GM23338 (cell line): ENCODE results near the gene OR2V2. TPM values are rescaled to one million over a fixed set of nuclear protein-coding genes. Genes with fewer than 3 reads are reported as not detected.
A peak's percentile ranks its signal among the peaks of the same experiment; 100 is the strongest.

Experiments
- ATAC-seq: fragments of 200-7000 bp; cut with Tn5 transposase; 3 replicates; pipeline ENCODE4 v1.9.1; 2020
- DNase-seq: peaks from one replicate; pipeline ENCODE4 v3.0.0-alpha.2; 2015; ENCODE audit warnings: low spot score
- H2AFZ ChIP-seq: fragments of 200-600 bp; sonication (generic); 2 replicates; pipeline ENCODE4 v1.8.0; 2016; ENCODE audit warnings: antibody characterized with exemption, mild to moderate bottlenecking, moderate library complexity
- H3F3A ChIP-seq: fragments of 200-600 bp; sonication (generic); replicated peaks from 2 replicates; pipeline ENCODE4 v1.8.0; 2017; ENCODE audit warnings: antibody characterized with exemption, mixed run types, low read depth
- H3K27ac ChIP-seq: fragments of 200-600 bp; sonication (generic); 2 replicates; pipeline ENCODE4 v1.6.1; 2016; ENCODE audit warnings: low read depth
- H3K27me3 ChIP-seq: fragments of 200-600 bp; sonication (generic); 2 replicates; pipeline ENCODE4 v1.8.0; 2016; ENCODE audit warnings: mild to moderate bottlenecking, mixed run types, moderate library complexity; ENCODE audit not compliant: insufficient read depth
- H3K36me3 ChIP-seq: fragments of 200-600 bp; sonication (generic); 2 replicates; pipeline ENCODE4 v1.8.0; 2016; ENCODE audit warnings: mild to moderate bottlenecking; ENCODE audit not compliant: insufficient read depth
- H3K4me1 ChIP-seq: fragments of 200-600 bp; sonication (generic); 2 replicates; pipeline ENCODE4 v1.8.0; 2016; ENCODE audit warnings: mild to moderate bottlenecking, moderate library complexity; ENCODE audit not compliant: insufficient read depth
- H3K4me2 ChIP-seq: fragments of 200-600 bp; sonication (generic); 2 replicates; pipeline ENCODE4 v1.7.1; 2017; ENCODE audit warnings: mixed run types
- H3K4me3 ChIP-seq: fragments of 200-600 bp; sonication (generic); 2 replicates; pipeline ENCODE4 v1.6.1; 2016; ENCODE audit warnings: mixed run types
- H3K79me2 ChIP-seq: fragments of 200-600 bp; sonication (generic); replicated peaks from 2 replicates; pipeline ENCODE4 v1.8.0; 2017; ENCODE audit warnings: mild to moderate bottlenecking; ENCODE audit not compliant: insufficient read depth
- H3K9me2 ChIP-seq: fragments of 200-600 bp; sonication (generic); 2 replicates; pipeline ENCODE4 v1.8.0; 2017; ENCODE audit not compliant: insufficient read depth
- H4K20me1 ChIP-seq: fragments of 200-600 bp; sonication (generic); replicated peaks from 2 replicates; pipeline ENCODE4 v1.8.0; 2017; ENCODE audit warnings: mild to moderate bottlenecking; ENCODE audit not compliant: insufficient read depth
- H3K27ac Mint-ChIP-seq: 2 replicates; pipeline ENCODE4 v1.8.0; 2020; ENCODE audit warnings: inconsistent platforms, mild to moderate bottlenecking, moderate library complexity, mixed read lengths
- H3K27me3 Mint-ChIP-seq: 3 replicates; pipeline ENCODE4 v1.8.0; 2022; ENCODE audit warnings: low read depth, mild to moderate bottlenecking, moderate library complexity, mixed read lengths, inconsistent platforms; ENCODE audit not compliant: insufficient read depth, poor library complexity
- H3K36me3 Mint-ChIP-seq: 3 replicates; pipeline ENCODE4 v1.8.0; 2021; ENCODE audit warnings: low read depth, mild to moderate bottlenecking, inconsistent platforms, moderate library complexity, mixed read lengths
- H3K4me1 Mint-ChIP-seq: 3 replicates; pipeline ENCODE4 v1.8.0; 2020; ENCODE audit warnings: mild to moderate bottlenecking, inconsistent platforms, mixed read lengths
- H3K4me3 Mint-ChIP-seq: 3 replicates; pipeline ENCODE4 v1.8.0; 2021; ENCODE audit warnings: moderate library complexity, mild to moderate bottlenecking, inconsistent platforms, mixed read lengths
- H3K9me3 Mint-ChIP-seq: 3 replicates; pipeline ENCODE4 v1.8.0; 2020; ENCODE audit warnings: moderate library complexity, mild to moderate bottlenecking, inconsistent platforms, mixed read lengths
- CREB1 ChIP-seq: fragments of 250-450 bp; sonication (Bioruptor Pico); IDR thresholded peaks from 2 replicates; pipeline ENCODE4 v1.5.0; 2020; ENCODE audit warnings: low read depth, mild to moderate bottlenecking, moderate library complexity
- CTCF ChIP-seq, 2 experiments: fragments of 200-600 bp in 1 of 2; sonication (generic) in 1 of 2; conservative IDR thresholded peaks; 2 replicates each; pipeline versions ENCODE4 v1.5.1 to v1.6.1; 2016 to 2017; ENCODE audit warnings: antibody characterized with exemption in 2 of 2, low read depth in 2 of 2, mild to moderate bottlenecking in 2 of 2, moderate library complexity in 1 of 2
- EZH2 ChIP-seq: fragments of 200-600 bp; sonication (generic); IDR thresholded peaks from one replicate; pipeline ENCODE4 v1.8.0; 2017; ENCODE audit warnings: antibody characterized with exemption, mild to moderate bottlenecking, low read depth; ENCODE audit not compliant: unreplicated experiment
- POLR2AphosphoS5 ChIP-seq: IDR thresholded peaks from 2 replicates; pipeline ENCODE4 v1.6.1; 2016; ENCODE audit warnings: antibody characterized with exemption, low read depth
- REST ChIP-seq: IDR thresholded peaks from one replicate; pipeline ENCODE4 v1.6.1; 2018; ENCODE audit warnings: antibody characterized with exemption; ENCODE audit not compliant: unreplicated experiment
- ZNF114 ChIP-seq: fragments of 250-450 bp; sonication (Bioruptor Pico); IDR thresholded peaks from 2 replicates; pipeline ENCODE4 v1.5.0; 2020; ENCODE audit warnings: mild to moderate bottlenecking, moderate library complexity
- ZNF331 ChIP-seq: fragments of 250-450 bp; sonication (Bioruptor Pico); IDR thresholded peaks from 2 replicates; pipeline ENCODE4 v1.5.0; 2020; ENCODE audit warnings: low read depth, mild to moderate bottlenecking, moderate library complexity
- ZNF462 ChIP-seq: fragments of 250-450 bp; sonication (Bioruptor Pico); IDR thresholded peaks from 2 replicates; pipeline ENCODE4 v1.5.0; 2020; ENCODE audit warnings: mild to moderate bottlenecking, moderate library complexity
- polyA plus RNA-seq: library from polyadenylated mRNA; unstranded; fragments of >200 nt; fragmentation: Nextera tagmentation; extraction: Ambion mirVana; gene quantifications from 2 replicates; pipeline ENCODE4 v1.2.1, GENCODE V29; 2016
- total RNA-seq: library from RNA; depleted of rRNA; stranded (reverse); fragments of >200 nt; shearing (Covaris generic); gene quantifications from 2 replicates; pipeline ENCODE4 v1.2.3, GENCODE V29; 2014

The OR2V2 gene
- total and polyA plus RNA-seq, 2 experiments from 2014 or later: not detected

- H3K36me3 Mint-ChIP-seq: no peaks in the 10 kb centered on the region; the same call in 2 of the 3 replicates
- peak overlapping the region; percentile 86 for H3K4me3 Mint-ChIP-seq
- no peak overlapping the region for H3K27ac ChIP-seq
- H3K27ac Mint-ChIP-seq: peak overlapping the region; percentile 79
- peaks cover 34% of the 10 kb centered on the region for H3K27me3 ChIP-seq
- peaks cover 14% of the 10 kb centered on the region; the same call in 2 of the 3 replicates for H3K9me3 Mint-ChIP-seq
- peaks cover 17% of the 10 kb centered on the region for H3K4me1 Mint-ChIP-seq
- peak overlapping the region; percentile 75 for H3K4me3 ChIP-seq
- H3K27me3 Mint-ChIP-seq: peaks cover 61% of the 10 kb centered on the region
- peaks cover 3% of the 10 kb centered on the region; the same call in 1 of the 2 replicates for H3F3A ChIP-seq
- H2AFZ ChIP-seq: peak overlapping the region; percentile 99
- no peaks in the 10 kb centered on the region for H4K20me1 ChIP-seq
- H3K4me1 ChIP-seq: peaks cover 4% of the 10 kb centered on the region
- ATAC-seq: peak; percentile 70
- peak; percentile 92 for DNase-seq
- no peak for TF ChIP-seq ZNF331 (CRISPR knock-in tag)
- no peak for TF ChIP-seq REST
- peak; percentile 64; the same call in 1 of the 2 replicates for TF ChIP-seq ZNF462 (CRISPR knock-in tag)
- TF ChIP-seq POLR2AphosphoS5: no peak
- TF ChIP-seq ZNF114: peak; percentile 89; the same call in 1 of the 2 replicates
- TF ChIP-seq CTCF (conservative IDR thresholded peaks at IDR 0.05; ENCODE audit: low read depth in 2 of 2): no peak
- peak; percentile 24 for TF ChIP-seq EZH2
- peak; percentile 37; the same call in 1 of the 2 replicates for TF ChIP-seq CREB1 (CRISPR knock-in tag)
- peak overlapping the region; percentile 89 for H3K4me2 ChIP-seq
- no peaks in the 10 kb centered on the region for H3K36me3 ChIP-seq
- no peaks in the 10 kb centered on the region for H3K79me2 ChIP-seq
- H3K9me2 ChIP-seq: no peaks in the 10 kb centered on the region
Observed at GRCh38 chr5:181173420-181174342, 26.3 kb downstream of the OR2V2 start.
